ENCODE data around the gene ZFTA.
"Not testable (repeated sequence)": the region's sequence is repeated elsewhere in the genome, so short reads cannot be mapped to it uniquely, and the experiment has no call there.

Gene ZFTA

DNA sequence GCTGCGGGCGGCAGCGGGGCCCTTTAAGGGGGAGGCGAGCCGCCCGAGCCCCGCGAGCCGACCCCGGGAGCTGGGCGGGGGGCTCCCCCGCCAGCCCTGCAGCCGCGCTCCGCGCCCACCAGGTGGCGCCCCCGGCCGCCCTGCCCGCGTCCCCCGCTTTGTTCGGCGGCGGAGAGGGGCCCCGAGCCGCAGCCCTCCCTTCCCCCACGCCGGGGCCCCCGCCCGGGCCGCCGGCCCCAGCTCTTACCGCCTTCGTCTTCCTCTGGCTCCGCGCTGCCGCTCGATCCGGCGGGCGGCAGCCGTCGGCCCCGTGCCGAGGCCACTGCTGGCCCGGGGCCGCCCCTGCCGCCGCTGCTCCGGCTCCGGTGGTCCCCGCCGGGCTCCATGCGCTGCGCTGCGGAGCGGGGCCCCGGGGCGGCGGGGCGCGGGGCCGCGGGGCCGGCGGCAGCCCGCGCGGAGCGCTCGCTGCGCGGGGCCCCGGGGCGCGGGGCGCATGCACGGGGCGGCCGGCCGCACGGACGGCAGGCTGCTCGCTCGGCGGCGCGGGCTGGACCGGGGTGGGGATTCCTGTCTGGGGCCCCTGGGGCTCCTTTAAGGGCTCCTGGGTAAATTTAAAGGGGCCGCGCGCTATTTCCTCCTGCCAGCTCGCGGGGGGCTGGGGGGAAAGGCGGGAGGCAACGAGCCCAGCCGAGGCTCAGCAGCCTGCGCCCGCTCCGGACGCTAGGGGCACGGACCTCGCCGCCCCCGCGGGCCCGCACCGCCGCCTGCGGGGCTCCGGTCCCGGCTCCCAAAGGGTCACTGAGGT lies at the start of gene ZFTA:
Gene ZFTA, minus strand, starts transcription at position 539 of the 805 bp plus-strand sequence. Its CDS starts 153 bp downstream, at position 386.
- peak; percentile 59 for DNase-seq

GRCh38 chr11:63817758-63818498 lies 49.4 kb upstream of the ZFTA start:
- DNase-seq = no peak

DNA sequence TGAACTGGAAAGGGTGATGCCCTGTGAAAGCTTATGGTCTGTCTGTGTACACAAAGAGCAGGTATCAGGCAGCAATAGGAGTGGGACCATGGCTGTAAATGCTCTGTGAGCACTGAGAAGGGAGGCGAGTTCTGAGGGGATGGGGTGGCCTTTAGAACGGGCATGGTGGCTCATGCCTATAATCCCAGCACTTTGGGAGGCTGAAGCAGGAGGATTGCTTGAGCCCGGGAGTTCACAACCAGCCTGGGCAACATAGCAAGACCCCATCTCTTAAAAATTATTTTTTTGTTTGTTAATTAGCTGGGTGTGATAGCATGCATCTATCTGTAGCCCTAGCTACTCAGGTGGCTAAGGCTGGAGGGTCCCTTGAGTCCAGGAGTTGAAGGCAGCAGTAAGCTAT lies 48.2 kb upstream of the ZFTA start:
- no peak for DNase-seq

GRCh38 chr11:63816166-63816565 lies 47.6 kb upstream of the ZFTA start:
- no peak for DNase-seq

GRCh38 chr11:63814383-63814736 lies 45.8 kb upstream of the ZFTA start:
- DNase-seq = no peak

DNA sequence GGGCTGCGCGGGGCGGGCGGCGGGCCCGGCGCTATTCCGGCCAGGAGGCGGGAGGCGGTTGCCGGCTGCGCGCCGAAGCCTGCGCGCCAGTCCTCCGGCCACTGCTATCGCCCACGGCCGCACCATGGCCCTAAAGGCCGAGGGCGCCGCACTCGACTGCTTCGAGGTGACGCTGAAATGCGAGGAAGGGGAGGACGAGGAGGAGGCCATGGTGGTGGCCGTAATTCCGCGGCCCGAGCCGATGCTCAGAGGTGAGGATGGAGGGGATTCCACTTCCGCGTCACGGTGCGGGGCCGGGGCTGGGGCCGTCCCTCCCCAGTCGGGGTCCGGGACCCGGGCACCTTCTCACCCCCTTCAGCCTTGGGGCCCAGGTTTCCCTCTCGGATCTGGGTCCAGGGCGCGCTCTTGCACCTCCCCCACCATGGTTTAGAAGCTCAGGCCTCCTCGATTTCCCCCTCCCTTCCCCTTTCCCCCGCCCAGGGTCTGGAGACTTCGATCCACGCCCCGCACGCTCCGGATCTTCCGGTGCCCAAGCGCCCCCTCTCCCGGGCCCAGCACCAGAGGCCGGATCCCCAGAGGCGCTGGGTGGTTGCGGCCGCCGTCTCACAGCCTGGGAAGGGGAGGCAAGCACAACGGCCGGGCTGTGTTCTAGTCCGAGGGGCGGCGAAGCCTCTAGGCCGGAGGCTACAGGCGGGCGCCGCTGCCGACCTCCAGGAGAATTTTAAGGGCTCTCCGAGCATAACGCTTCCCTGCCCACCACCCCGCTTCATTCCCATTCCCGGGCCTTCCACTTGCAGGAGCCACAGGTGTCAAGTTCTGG lies 45.2 kb upstream of the ZFTA start:
- DNase-seq = peak; percentile 43

DNA sequence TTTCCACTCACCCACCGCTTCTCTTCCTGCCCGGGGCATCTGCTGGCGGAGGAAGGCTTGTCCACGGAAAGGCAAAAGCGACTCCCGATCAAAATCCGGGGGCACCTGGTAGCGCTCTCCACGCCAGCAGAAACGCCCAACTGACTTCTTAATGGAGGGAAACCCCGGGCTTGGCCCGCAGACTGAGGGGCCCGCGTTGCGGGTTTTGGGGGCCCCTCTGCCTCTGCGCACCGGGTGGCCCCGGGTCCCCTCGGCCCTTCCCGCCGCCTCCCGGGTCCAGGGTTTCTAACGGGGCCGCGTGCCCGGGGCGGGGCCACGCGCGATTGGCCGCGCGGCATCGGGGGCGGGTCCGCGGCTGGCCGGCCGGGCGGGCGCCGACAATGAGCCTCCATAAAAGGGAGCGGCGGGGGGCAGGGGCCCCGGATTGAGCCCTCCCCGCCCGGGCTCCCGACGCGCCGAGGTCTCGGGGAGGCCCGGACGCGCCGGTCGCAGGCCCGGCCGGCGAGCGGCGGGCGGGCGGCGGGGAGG lies 44.5 kb upstream of the ZFTA start, which contains the start of gene SPINDOC:
Gene SPINDOC, plus strand, starts transcription at position 422 of the 528 bp plus-strand sequence. CDS start 231 bp downstream, outside the sequence.
- peak; percentile 68 for DNase-seq

DNA sequence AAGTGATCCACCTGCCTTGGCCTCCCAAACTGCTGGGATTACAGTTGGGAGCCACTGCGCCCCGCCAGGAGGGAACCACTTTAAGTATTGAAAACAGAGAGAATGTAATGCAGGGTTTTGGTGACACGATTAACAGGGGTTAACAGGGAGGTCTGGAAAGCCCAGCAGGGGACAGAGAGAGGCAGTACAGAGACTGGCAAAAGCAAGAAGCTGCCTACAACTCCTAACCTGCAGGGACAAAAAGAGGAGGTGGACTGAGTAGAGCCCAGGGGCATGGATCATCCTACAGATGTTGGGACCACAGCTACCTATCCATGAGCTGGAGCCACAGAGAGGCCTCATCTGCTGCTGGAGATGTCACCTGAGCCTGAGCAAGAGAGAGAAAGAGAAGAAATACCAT lies 42.9 kb upstream of the ZFTA start:
- no peak for DNase-seq

DNA sequence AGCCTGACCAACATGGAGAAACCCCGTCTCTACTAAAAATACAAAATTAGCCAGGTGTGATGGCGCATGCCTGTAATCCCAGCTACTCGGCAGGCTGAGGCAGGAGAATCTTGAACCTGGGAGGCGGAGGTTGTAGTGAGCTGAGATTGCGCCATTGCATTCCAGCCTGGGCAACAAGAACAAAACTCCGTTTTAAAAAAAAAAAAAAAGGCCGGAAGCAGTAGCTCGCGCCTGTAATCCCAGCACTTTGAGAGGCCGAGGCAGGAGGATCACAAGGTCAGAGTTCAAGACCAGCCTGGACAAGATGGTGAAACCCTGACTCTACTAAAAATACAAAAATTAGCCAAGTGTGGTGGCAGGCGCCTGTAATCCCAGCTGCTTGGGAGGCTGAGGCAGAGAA lies 41.8 kb upstream of the ZFTA start:
- DNase-seq = not testable (repeated sequence)

DNA sequence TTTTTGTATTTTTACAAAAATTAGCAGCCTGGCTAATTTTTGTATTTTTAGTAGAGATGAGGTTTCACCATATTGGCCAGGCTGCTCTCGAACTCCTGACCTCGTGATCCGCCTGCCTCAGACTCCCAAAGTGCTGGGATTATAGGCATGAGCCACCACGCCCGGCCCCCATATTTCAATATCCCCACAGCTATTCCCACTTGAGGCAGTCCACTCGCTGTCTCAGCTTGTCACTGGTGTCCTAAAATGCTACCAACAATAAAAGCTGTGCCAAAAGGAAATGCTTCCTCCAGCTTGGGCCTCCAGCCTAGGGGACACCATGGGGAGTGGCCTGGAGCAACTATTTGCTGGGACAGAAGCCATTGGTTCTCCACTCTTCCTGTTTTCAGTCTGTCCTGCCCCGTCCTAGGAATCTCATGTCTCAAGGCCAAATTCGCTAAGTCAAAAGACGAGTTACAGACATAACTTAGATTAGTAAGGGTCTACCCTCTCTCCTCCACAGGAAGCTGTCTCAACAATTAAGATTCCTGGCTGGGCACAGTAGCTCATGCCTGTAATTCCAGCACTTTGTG lies 37.4 kb upstream of the ZFTA start:
- no peak for DNase-seq

DNA sequence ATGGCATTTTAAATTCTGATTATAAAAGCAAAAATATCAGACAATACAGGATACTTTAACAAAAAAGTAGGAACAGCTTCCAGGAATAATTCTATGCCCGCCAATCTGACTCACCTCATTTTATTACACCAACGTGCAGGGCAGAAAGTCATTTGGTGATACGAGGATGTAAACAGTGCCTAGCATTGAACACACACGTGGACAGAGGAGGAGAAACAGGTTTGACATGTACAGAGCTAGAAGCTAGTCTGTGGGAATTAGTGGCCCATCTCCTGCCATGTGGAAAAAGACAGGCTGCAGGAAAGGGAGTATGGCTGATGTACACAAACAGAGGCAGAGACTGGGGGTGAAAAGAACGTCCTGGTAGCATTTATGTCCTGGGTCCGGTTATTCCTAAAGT lies 35.7 kb upstream of the ZFTA start:
- DNase-seq = no peak

- no peak for DNase-seq
Observed at GRCh38 chr11:63802637-63803414, 34.3 kb upstream of the ZFTA start.

- no peak for DNase-seq
Observed at GRCh38 chr11:63800921-63801320, 32.3 kb upstream of the ZFTA start.

- no peak for DNase-seq
Observed at GRCh38 chr11:63795066-63795465, 26.5 kb upstream of the ZFTA start.

DNA sequence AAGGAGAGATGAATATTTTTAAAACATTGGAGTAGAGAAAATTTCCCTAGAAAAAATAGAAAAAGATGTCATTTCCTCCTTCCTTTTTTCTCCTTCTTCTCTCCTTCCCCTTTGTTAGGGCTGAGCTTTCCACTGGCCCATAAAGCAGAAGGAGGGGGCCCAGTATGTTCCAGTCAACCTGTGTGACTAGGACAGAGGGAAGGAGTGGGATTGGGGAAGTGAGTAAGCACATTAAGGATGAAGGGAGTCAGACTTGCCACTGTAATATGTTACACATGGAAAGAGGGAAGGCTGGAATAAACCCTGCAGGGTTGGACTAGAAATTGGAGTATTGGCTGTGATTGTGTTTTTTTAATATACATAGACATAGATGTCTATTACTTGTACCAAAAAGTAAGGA lies 24.6 kb upstream of the ZFTA start:
- DNase-seq = no peak

- DNase-seq = no peak
Observed at GRCh38 chr11:63791495-63792167, 23.1 kb upstream of the ZFTA start.

DNA sequence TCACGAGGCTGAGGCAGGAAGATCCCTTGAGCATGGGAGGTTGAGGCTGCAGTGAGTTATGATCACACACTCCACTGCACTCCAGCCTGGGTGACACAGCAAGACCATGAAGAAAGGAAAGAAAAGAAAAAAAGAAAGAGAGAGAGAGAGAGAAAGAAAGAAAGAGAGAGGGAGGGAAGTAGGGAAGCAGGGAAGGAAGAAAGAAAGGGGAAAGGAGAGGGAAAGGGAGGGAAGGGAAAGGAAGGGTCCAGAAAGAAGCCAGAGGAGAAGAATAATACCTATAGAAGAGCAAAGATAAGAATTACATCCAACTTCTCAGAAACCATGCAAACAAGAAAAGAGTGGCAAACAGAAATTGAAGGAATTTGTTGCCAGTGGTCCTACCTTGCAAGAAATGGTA lies 17.2 kb upstream of the ZFTA start:
- DNase-seq = no peak

DNA sequence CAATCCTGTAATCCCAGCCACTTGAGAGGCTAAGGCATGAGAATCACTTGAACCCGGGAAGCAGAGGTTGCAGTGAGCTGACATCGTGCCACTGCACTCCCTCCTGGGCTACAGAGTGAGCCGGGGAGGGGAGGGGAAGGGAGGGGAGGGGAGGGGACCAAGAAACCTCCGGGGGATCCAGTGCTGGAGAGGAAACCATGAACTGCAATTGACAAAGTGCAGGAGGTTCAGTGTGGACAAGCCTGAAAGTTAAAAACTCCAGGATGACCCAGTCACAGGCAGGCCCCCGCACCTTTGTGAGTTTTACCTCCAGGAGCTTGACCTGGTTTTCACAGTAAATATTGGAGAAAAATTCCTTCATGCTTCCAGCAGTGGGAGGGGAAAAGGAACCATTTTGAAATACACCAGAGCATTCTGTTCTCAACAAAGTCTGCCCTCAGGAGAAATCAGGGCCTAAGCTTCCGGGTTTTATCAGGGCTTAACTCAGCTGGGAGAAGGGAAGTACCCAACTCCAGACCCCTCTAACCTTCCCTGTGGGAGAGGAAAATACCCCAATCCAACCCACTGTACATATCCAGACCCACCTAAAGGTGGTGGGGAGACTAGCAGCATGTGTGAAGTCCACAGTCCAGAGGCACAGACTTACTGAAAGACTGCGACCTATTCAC lies 15.5 kb upstream of the ZFTA start:
- no peak for DNase-seq

DNA sequence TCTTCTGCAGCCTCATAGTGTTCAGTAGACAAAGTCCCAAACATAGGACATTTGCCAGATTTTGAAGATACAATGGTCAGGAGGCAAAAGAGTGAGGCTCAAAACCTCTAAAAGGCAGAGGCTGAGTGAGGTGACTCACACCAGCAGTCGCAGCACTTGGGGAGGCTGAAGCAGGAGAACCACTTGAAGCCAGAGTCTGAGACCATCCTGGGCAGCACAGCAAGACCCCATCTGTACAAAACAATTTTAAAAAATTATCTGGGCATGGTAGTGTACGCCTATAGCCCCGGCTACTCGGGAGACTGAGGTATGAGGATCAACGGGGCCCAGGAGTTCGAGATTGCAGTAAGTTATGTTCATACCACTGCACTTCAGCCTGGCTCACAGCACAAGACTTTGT lies 14.2 kb upstream of the ZFTA start:
- no peak for DNase-seq

- DNase-seq = no peak
Observed at GRCh38 chr11:63779039-63779438, 10.5 kb upstream of the ZFTA start.

- DNase-seq = no peak
Observed at GRCh38 chr11:63775191-63775590, 6.6 kb upstream of the ZFTA start.

Measured in stimulated activated CD4-positive, alpha-beta T cell treated with anti-CD3 and anti-CD28 coated beads, Interleukin-12 subunit alpha, Interleukin-12 subunit beta, amount 100 ng/mL, for 4 hours (primary cell).